ENCODE data around the gene RBX1. TPM values are rescaled to one million over a fixed set of nuclear protein-coding genes. Genes with fewer than 3 reads are reported as not detected.
"Not testable (repeated sequence)": the region's sequence is repeated elsewhere in the genome, so short reads cannot be mapped to it uniquely, and the experiment has no call there.

The RBX1 gene
- 59.3 TPM for total RNA-seq
- long read RNA-seq, transcript RBX1-201 (5 exons, 1,188 nt): major isoform, 146 of 160 reads
- long read RNA-seq, partial matches to known transcripts: 1 of 160 reads
- long read RNA-seq, other reads (novel, unspliced or antisense): 12 of 160 reads

- intact Hi-C loops (cut with DNase I): loop anchor here (1.0 kb wide), 1 partner anchor 140 kb away; no protein-coding TSS in a partner anchor
- DNase-seq (ENCODE audit: low spot score): peak; percentile 99
These were observed at the start of gene RBX1 for GRCh38 chr22:40950962-40951794. Gene RBX1, plus strand, starts transcription at chr22:40951378. Its CDS starts 21 bp downstream, at chr22:40951399.

GRCh38 chr22:40904101-40904500, 47.1 kb upstream of the RBX1 start:
- intact Hi-C loops (cut with DNase I): no loop called here
- no peak for DNase-seq (ENCODE audit: low spot score)

GRCh38 chr22:40908895-40909294, 42.3 kb upstream of the RBX1 start:
- intact Hi-C loops (cut with DNase I): no loop called here
- no peak for DNase-seq (ENCODE audit: low spot score)

- DNase-seq (ENCODE audit: low spot score): no peak
- intact Hi-C loops (cut with DNase I): no loop called here
These were observed 39.4 kb upstream of the RBX1 start for GRCh38 chr22:40911772-40912171.

GRCh38 chr22:40912987-40913386, 38.2 kb upstream of the RBX1 start:
- intact Hi-C loops (cut with DNase I): not testable (repeated sequence)

GRCh38 chr22:40919446-40919845, 31.7 kb upstream of the RBX1 start:
- intact Hi-C loops (cut with DNase I): no loop called here
- no peak for DNase-seq (ENCODE audit: low spot score)

More at GRCh38 chr22:40912987-40913386, 38.2 kb upstream of the RBX1 start:
- not testable (repeated sequence) for DNase-seq (ENCODE audit: low spot score)

- intact Hi-C loops (cut with DNase I): no loop called here
These were observed 30.7 kb upstream of the RBX1 start for GRCh38 chr22:40920526-40920925.

GRCh38 chr22:40922484-40923303, 28.5 kb upstream of the RBX1 start:
- no peak for DNase-seq (ENCODE audit: low spot score)
- intact Hi-C loops (cut with DNase I): no loop called here

More at GRCh38 chr22:40920526-40920925, 30.7 kb upstream of the RBX1 start:
- DNase-seq (ENCODE audit: low spot score): no peak

- intact Hi-C loops (cut with DNase I): no loop called here
- no peak for DNase-seq (ENCODE audit: low spot score)
These were observed 22.5 kb upstream of the RBX1 start for GRCh38 chr22:40928657-40929056.

GRCh38 chr22:40932396-40932795, 18.8 kb upstream of the RBX1 start:
- intact Hi-C loops (cut with DNase I): no loop called here
- no peak for DNase-seq (ENCODE audit: low spot score)

GRCh38 chr22:40939202-40939601, 12.0 kb upstream of the RBX1 start:
- intact Hi-C loops (cut with DNase I): no loop called here
- no peak for DNase-seq (ENCODE audit: low spot score)

GRCh38 chr22:40951795-40952605, 822 bp downstream of the RBX1 start:
- intact Hi-C loops (cut with DNase I): loop anchor here (1.0 to 2.0 kb wide), 2 partner anchors 69 to 139 kb away; no protein-coding TSS in a partner anchor
- no peak for DNase-seq (ENCODE audit: low spot score)

GRCh38 chr22:40953471-40953870, 2.3 kb downstream of the RBX1 start:
- intact Hi-C loops (cut with DNase I): loop anchor here (2.0 kb wide), 1 partner anchor 67 kb away; no protein-coding TSS in a partner anchor
- DNase-seq (ENCODE audit: low spot score): no peak

GRCh38 chr22:40954113-40954512, 2.9 kb downstream of the RBX1 start:
- intact Hi-C loops (cut with DNase I): no loop called here
- DNase-seq (ENCODE audit: low spot score): no peak

- intact Hi-C loops (cut with DNase I): no loop called here
- no peak for DNase-seq (ENCODE audit: low spot score)
These were observed 4.4 kb downstream of the RBX1 start for GRCh38 chr22:40955571-40955970.

GRCh38 chr22:40957601-40958000, 6.4 kb downstream of the RBX1 start:
- no peak for DNase-seq (ENCODE audit: low spot score)
- intact Hi-C loops (cut with DNase I): no loop called here

GRCh38 chr22:40958299-40958698, 7.1 kb downstream of the RBX1 start:
- intact Hi-C loops (cut with DNase I): no loop called here
- no peak for DNase-seq (ENCODE audit: low spot score)

- intact Hi-C loops (cut with DNase I): no loop called here
- DNase-seq (ENCODE audit: low spot score): no peak
These were observed 9.0 kb downstream of the RBX1 start for GRCh38 chr22:40960145-40960544.

- no peak for DNase-seq (ENCODE audit: low spot score)
- intact Hi-C loops (cut with DNase I): no loop called here
These were observed 15.0 kb downstream of the RBX1 start for GRCh38 chr22:40965936-40966725.

Measured in cardiac septum (tissue), 1 donor.